HCT116 (cell line): Measurements from ENCODE around the gene PTCD1. TPM values are rescaled to one million over a fixed set of nuclear protein-coding genes. Genes with fewer than 3 reads are reported as not detected.

Experiments
- ATAC-seq: fragments of 200-7000 bp; cut with Tn5 transposase; 2 replicates; pipeline ENCODE4 v1.9.1; 2020; ENCODE audit warnings: mild to moderate bottlenecking, moderate library complexity
- BruUV-seq: library from RNA; stranded (reverse); fragments of 400-500 nt; replicated peaks from 2 replicates; lab custom pipeline; 2021; lab: Mats Ljungman, UMichigan
- CTCF ChIA-PET: fragments of 300-600 bp; sonication (Branson Sonifier 250); formaldehyde crosslinking; loops from one replicate; lab custom pipeline; 2021; ENCODE audit warnings: antibody characterized with exemption; lab: Charles Lee
- POLR2A ChIA-PET: fragments of 300-600, 350-600 bp; sonication (Branson Sonifier 250); formaldehyde crosslinking; loops from one replicate; lab custom pipeline; 2021; ENCODE audit warnings: antibody characterized with exemption; lab: Charles Lee
- RAD21 ChIA-PET, 2 experiments: fragments of 300-600 bp; sonication (Branson Sonifier 250); formaldehyde crosslinking; loops; one replicate each; lab custom pipeline; 2023; ENCODE audit warnings: low total read pairs in 2 of 2; ENCODE audit not compliant: uncharacterized antibody in 2 of 2, unreplicated experiment in 2 of 2, low non-redundant PET in 1 of 2; lab: Charles Lee
- DNase-seq: peaks from one replicate; pipeline ENCODE4 v3.0.0-alpha.2; 2010; ENCODE audit warnings: low read depth, low spot score
- H2AFZ ChIP-seq: fragments of 200-600 bp; shearing (Covaris generic), sonication (generic); 2 replicates; pipeline ENCODE4 v1.6.1; 2017; ENCODE audit warnings: low read depth, mixed run types, mixed read lengths, antibody characterized with exemption, low read length; ENCODE audit not compliant: poor library complexity, severe bottlenecking
- H3K27ac ChIP-seq: 2 replicates; pipeline ENCODE4 v1.5.1; 2012; ENCODE audit warnings: low read depth, low read length
- H3K27me3 ChIP-seq: fragments of 200-600 bp; sonication (generic); 2 replicates; pipeline ENCODE4 v1.6.1; 2016; ENCODE audit warnings: mixed run types, low read length, mixed read lengths; ENCODE audit not compliant: insufficient read depth
- H3K36me3 ChIP-seq, 2 experiments: fragments of 200-500 bp in 1 of 2; fragments of 200-600 bp in 1 of 2; sonication (Bioruptor generic) in 1 of 2; sonication (generic) in 1 of 2; 2 replicates each; pipeline versions ENCODE4 v1.5.1 to v1.6.1; 2014 to 2016; ENCODE audit warnings: low read length in 2 of 2, inconsistent platforms in 1 of 2, mixed read lengths in 1 of 2, mixed run types in 1 of 2; ENCODE audit not compliant: insufficient read depth in 2 of 2, control insufficient read depth in 1 of 2
- H3K4me1 ChIP-seq, 2 experiments: fragments of 200-600 bp in 1 of 2; sonication (generic) in 1 of 2; 2 replicates each; pipeline versions ENCODE4 v1.5.1 to v1.6.1; 2012 to 2017; ENCODE audit warnings: low read length in 2 of 2, inconsistent platforms in 1 of 2, mild to moderate bottlenecking in 1 of 2, mixed read lengths in 1 of 2, mixed run types in 1 of 2, moderate library complexity in 1 of 2; ENCODE audit not compliant: insufficient read depth in 2 of 2, control insufficient read depth in 1 of 2
- H3K4me2 ChIP-seq: fragments of 200-600 bp; sonication (generic); 2 replicates; pipeline ENCODE4 v1.6.1; 2017; ENCODE audit warnings: mixed run types, low read length, mixed read lengths
- H3K4me3 ChIP-seq, 2 experiments: fragments of 200-600 bp in 1 of 2; sonication (generic) in 1 of 2; replicated peaks in 1 of 2; 2 replicates each; pipeline ENCODE4 v1.5.1; 2011 to 2016; ENCODE audit warnings: low read length in 2 of 2, control low read depth in 1 of 2, low read depth in 1 of 2, mild to moderate bottlenecking in 1 of 2, mixed read lengths in 1 of 2, mixed run types in 1 of 2
- H3K79me2 ChIP-seq: fragments of 200-600 bp; sonication (generic); 2 replicates; pipeline ENCODE4 v1.6.1; 2017; ENCODE audit warnings: mild to moderate bottlenecking, mixed run types, low read length, moderate library complexity, mixed read lengths; ENCODE audit not compliant: insufficient read depth
- H3K9ac ChIP-seq: fragments of 200-600 bp; sonication (generic); 2 replicates; pipeline ENCODE4 v1.6.1; 2016; ENCODE audit warnings: low read length, mixed read lengths
- H3K9me2 ChIP-seq: fragments of 200-600 bp; sonication (generic), shearing (Covaris generic); 2 replicates; pipeline ENCODE4 v1.6.1; 2017; ENCODE audit warnings: mixed run types, mild to moderate bottlenecking, moderate library complexity; ENCODE audit not compliant: insufficient read depth
- H3K9me3 ChIP-seq, 2 experiments: fragments of 200-500 bp in 1 of 2; fragments of 200-600 bp in 1 of 2; sonication (Bioruptor generic) in 1 of 2; sonication (generic) in 1 of 2; 2 replicates each; pipeline ENCODE4 v1.6.1; 2014 to 2017; ENCODE audit warnings: low read length in 2 of 2, mixed read lengths in 2 of 2, inconsistent platforms in 1 of 2, low read depth in 1 of 2, mild to moderate bottlenecking in 1 of 2, mixed run types in 1 of 2, moderate library complexity in 1 of 2; ENCODE audit not compliant: control insufficient read depth in 1 of 2, insufficient read depth in 1 of 2
- H4K20me1 ChIP-seq: fragments of 200-600 bp; sonication (generic), shearing (Covaris generic); 2 replicates; pipeline ENCODE4 v1.6.1; 2017; ENCODE audit warnings: mixed run types, mild to moderate bottlenecking, moderate library complexity; ENCODE audit not compliant: insufficient read depth
- CEBPB ChIP-seq: IDR thresholded peaks from 2 replicates; pipeline ENCODE4 v1.6.1; 2012; ENCODE audit warnings: low read depth
- CTCF ChIP-seq, 3 experiments: fragments of 200-600 bp in 1 of 3; sonication (generic) in 1 of 3; IDR thresholded peaks in 2 of 3; conservative IDR thresholded peaks in 1 of 3; 2 replicates each; pipeline ENCODE4 v1.5.1; 2012 to 2017; ENCODE audit warnings: low read depth in 2 of 3, low read length in 2 of 3, antibody characterized with exemption in 1 of 3, borderline replicate concordance in 1 of 3, control low read depth in 1 of 3, mild to moderate bottlenecking in 1 of 3, mixed read lengths in 1 of 3, mixed run types in 1 of 3, moderate library complexity in 1 of 3; ENCODE audit not compliant: insufficient read depth in 1 of 3
- EGR1 ChIP-seq: IDR thresholded peaks from 2 replicates; pipeline ENCODE4 v1.6.1; 2012; ENCODE audit warnings: low read depth
- ELF1 ChIP-seq: IDR thresholded peaks from 2 replicates; pipeline ENCODE4 v1.6.1; 2012; ENCODE audit warnings: low read depth, borderline replicate concordance
- EZH2 ChIP-seq: fragments of 200-600 bp; sonication (generic); IDR thresholded peaks from 2 replicates; pipeline ENCODE4 v1.6.1; 2017; ENCODE audit warnings: antibody characterized with exemption, mixed run types
- FOSL1 ChIP-seq: IDR thresholded peaks from 2 replicates; pipeline ENCODE4 v1.6.1; 2012; ENCODE audit warnings: low read depth
- JUND ChIP-seq: IDR thresholded peaks from 2 replicates; pipeline ENCODE4 v1.6.1; 2012
- POLR2A ChIP-seq: IDR thresholded peaks from 2 replicates; pipeline ENCODE4 v1.7.0; 2011; ENCODE audit warnings: borderline replicate concordance; ENCODE audit not compliant: insufficient read depth, insufficient read length; ENCODE audit errors: extremely low read depth
- SIN3A ChIP-seq: IDR thresholded peaks from 2 replicates; pipeline ENCODE4 v1.6.1; 2012; ENCODE audit warnings: low read depth
- ZBTB33 ChIP-seq: IDR thresholded peaks from 2 replicates; pipeline ENCODE4 v1.6.1; 2011; ENCODE audit warnings: mild to moderate bottlenecking, low read length, moderate library complexity; ENCODE audit not compliant: insufficient replicate concordance; ENCODE audit errors: extremely low read depth
- ZFX ChIP-seq: fragments of 450-650 bp; IDR thresholded peaks from 2 replicates; pipeline ENCODE4 v1.6.1; 2017
- intact Hi-C: fragments of 100-400 bp; cut with micrococcal nuclease; formaldehyde crosslinking; loops from 2 replicates; pipeline ENCODE4 v1.10.0; 2022
- total RNA-seq: library from RNA; stranded (reverse); gene quantifications from one replicate; pipeline ENCODE4 v1.2.1, GENCODE V29; 2021; ENCODE audit not compliant: unreplicated experiment

Gene PTCD1
- total RNA-seq, 1 experiment from 2014 or later, result 9.2 TPM

- CTCF ChIA-PET, result no interaction called here
- TF ChIP-seq JUND, result 0 out of 2 replicates have a peak, but pooled peaks have one; percentile 12
- no peak for TF ChIP-seq EGR1
- TF ChIP-seq, all 23 proteins: peak for 1
- H3K4me2 ChIP-seq, result no peak overlapping the region
- RAD21 ChIA-PET, result no interaction called here
- intact Hi-C loops, result no loop called here
- DNase-seq (no peak), ATAC-seq (no peak)
- POLR2A ChIA-PET, result no interaction called here
- H4K20me1 ChIP-seq, result no peaks in the 10 kb centered on the region
- H3K9ac ChIP-seq, result no peak overlapping the region
- H3K4me1 ChIP-seq, result peaks cover 0 to 16% of the 10 kb centered on the region in 2 experiments; a peak in 1 of 4 replicates
- no peaks in the 10 kb centered on the region for H3K27me3 ChIP-seq
- H3K9me3 ChIP-seq, result no peaks in the 10 kb centered on the region
- H3K27ac ChIP-seq, result no peak overlapping the region
- no peak overlapping the region for H3K4me3 ChIP-seq
- BruUV-seq, result no TSS peak
- H3K36me3 ChIP-seq, result peaks cover 27 to 36% of the 10 kb centered on the region in 2 experiments
- no peak overlapping the region for H2AFZ ChIP-seq
- H3K79me2 ChIP-seq, result peaks cover 6% of the 10 kb centered on the region; the same call in 1 of the 2 replicates
- H3K9me2 ChIP-seq, result no peaks in the 10 kb centered on the region
Observed at GRCh38 chr7:99394188-99394502, 44.5 kb downstream of the PTCD1 start.

- intact Hi-C loops, result no loop called here
- Histone ChIP-seq H4K20me1 (no peaks in the 10 kb centered on the region), H3K27ac (peak overlapping the region; percentile 3; the same call in 1 of the 2 replicates), H3K9me3 (no peaks in the 10 kb centered on the region), H3K36me3 (peaks cover 24 to 34% of the 10 kb centered on the region in 2 experiments), H3K4me2 (peak overlapping the region; percentile 58), H3K4me3 (peak overlapping the region in 1 of 2 experiments; percentile 33; a peak in 1 of 4 replicates), H3K79me2 (peaks cover 6% of the 10 kb centered on the region; the same call in 1 of the 2 replicates), H3K27me3 (no peaks in the 10 kb centered on the region), H3K9me2 (no peaks in the 10 kb centered on the region), H3K4me1 (peaks cover 0 to 16% of the 10 kb centered on the region in 2 experiments; a peak in 1 of 4 replicates), H2AFZ (no peak overlapping the region), H3K9ac (no peak overlapping the region)
- POLR2A ChIA-PET, result interaction anchor here (1.4 kb wide), 1 partner anchor 15 kb away, joined by 5 read pairs; the partner anchor contains the start of genes BUD31 and PDAP1
- RAD21 ChIA-PET, result no interaction called here
- ATAC-seq (peak; percentile 41), DNase-seq (no peak)
- CTCF ChIA-PET, result no interaction called here
- no TSS peak for BruUV-seq
- TF ChIP-seq EZH2, result no peak
- no peak for TF ChIP-seq SIN3A
- TF ChIP-seq POLR2A, result no peak
- TF ChIP-seq ZBTB33, result no peak
- no peak for TF ChIP-seq ZFX
- no peak for TF ChIP-seq FOSL1
- no peak for TF ChIP-seq ELF1
- TF ChIP-seq CTCF (IDR thresholded peaks at IDR 0.05 in 2 of 3, conservative IDR thresholded peaks at IDR 0.05 in 1 of 3; ENCODE audit: borderline replicate concordance in 1 of 3, insufficient read depth in 1 of 3, low read depth in 2 of 3, low read length in 2 of 3), result no peak
- TF ChIP-seq CEBPB, result no peak
Observed at GRCh38 chr7:99393355-99394187, 45.0 kb downstream of the PTCD1 start.
